ENCODE data around the gene SPATC1L.
A peak's percentile ranks its signal among the peaks of the same experiment; 100 is the strongest.

Gene SPATC1L

GRCh38 chr21:46195595-46196195, 11.4 kb upstream of the SPATC1L start:
- TF ChIP-seq GATA2 (IDR thresholded peaks at IDR 0.05; ENCODE audit: low read depth, low read length) (no peak), GATA3 (IDR thresholded peaks at IDR 0.05; ENCODE audit: low read depth, low read length) (no peak)

DNA sequence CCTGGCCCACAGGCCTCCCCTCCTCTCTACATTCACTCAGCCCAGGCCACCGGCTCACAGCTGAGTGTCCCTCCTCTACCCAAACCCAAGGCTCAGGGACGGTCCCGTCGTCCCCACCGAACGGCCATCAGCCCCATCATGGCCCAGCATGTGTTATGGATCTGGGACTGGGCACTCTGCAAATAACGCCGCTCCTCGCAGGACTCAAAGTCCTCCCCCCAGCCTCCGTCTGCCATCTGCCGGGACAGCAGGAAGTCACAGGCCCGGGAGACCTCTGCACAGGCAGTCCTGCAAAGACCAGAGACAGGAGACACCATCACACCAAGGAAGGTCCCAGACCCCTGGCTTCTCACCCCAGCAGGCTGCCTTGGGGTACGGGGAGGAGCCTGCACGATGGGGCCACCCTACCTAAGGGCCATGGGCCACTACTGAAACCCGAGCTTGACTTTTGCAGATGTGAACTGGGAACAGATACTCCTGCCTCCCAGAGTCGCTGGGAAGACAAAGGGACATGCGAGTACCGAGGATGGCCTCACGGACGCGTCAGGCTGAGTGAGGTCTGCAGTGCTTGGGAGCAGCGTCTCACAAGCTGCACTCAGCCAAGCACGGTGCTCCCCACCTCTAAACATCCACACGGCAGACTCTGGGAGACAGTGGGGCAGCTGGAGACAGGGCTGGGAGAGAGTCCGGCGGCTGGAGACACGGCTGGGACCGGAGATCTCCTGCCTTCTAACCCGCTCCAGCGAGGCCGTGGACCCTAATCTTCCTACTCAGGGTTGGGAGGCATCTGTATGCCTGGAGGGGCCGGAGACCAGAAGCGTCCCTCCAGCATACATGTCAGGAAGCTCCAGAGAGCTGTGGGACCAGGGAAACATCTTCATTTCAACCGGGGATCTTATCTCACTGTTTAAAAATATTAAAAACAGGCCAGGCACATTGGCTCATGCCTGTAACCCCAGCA, 10.4 kb upstream of the SPATC1L start:
- TF ChIP-seq GATA2 (IDR thresholded peaks at IDR 0.05; ENCODE audit: low read depth, low read length) (peak; percentile 72), GATA3 (IDR thresholded peaks at IDR 0.05; ENCODE audit: low read depth, low read length) (no peak)

DNA sequence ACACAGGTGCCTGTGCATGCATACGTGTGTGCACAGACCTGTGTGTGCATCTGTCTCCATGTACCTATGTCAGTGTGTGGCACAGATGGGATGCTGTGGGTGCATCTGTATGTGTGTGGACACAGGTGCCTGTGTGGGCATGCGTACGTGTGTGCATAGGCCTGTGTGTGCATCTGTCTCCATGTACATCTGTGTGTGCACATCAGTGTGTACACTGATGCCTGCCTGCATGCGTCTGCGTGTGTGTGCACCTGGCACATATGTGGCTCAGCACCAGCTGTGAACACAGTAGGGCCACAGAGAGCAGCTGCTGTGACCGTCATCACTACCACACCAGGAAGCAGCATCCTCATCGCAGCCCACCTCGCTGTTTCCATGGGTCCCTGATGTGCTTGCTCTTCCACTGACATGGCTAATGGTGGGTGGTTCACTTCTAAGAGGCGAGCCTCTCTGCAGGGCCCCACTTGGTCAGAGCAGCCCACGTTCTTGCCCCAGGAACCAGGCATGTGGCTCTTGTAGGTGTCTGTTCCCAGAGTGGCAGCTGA, 9.6 kb upstream of the SPATC1L start:
- TF ChIP-seq GATA3 (IDR thresholded peaks at IDR 0.05; ENCODE audit: low read depth, low read length) = no peak
- TF ChIP-seq GATA2 (IDR thresholded peaks at IDR 0.05; ENCODE audit: low read depth, low read length) = no peak

DNA sequence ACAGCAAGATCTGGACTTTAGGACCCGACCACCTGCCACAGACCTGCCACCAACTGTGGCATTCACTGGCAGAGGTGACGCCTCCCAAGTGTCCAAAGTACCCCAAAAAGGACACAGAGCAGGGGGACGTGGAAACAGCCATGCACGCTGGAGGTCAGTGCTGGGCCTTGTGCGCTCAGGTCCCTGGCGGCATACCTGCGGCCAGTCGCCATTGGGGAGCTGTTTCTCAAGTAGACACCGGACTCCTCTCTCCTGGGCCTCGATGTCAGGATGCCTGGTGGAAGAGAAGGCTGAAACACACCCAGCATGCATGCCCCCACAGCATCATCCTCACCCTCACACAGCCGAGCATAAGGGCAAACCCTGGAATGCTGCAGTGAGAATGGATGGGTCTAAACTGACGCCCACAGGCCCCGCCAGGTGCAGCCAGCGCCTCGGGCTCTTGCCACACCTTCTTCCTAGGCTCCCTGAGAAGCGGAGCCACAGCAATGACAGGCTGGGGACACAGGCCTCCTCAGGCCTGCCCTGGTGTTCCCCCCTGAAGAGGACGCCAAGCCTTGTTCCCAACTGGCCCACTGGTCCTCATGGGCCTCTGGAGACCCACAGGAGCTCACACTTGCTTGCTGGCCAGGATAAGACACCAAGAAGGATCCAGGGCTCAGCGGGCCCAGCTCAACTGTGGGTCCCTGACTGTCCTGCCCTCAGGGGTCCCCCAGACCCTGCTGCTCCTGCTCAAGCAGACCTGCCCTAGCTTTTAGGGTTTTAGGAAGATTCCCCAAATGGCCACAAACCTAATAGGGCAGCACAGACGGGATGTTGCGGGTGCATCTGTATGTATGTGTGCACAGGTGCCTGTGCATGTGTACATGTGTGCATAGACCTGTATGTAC, 7.7 kb upstream of the SPATC1L start:
- TF ChIP-seq GATA3 (IDR thresholded peaks at IDR 0.05; ENCODE audit: low read depth, low read length) (no peak), GATA2 (IDR thresholded peaks at IDR 0.05; ENCODE audit: low read depth, low read length) (no peak)

DNA sequence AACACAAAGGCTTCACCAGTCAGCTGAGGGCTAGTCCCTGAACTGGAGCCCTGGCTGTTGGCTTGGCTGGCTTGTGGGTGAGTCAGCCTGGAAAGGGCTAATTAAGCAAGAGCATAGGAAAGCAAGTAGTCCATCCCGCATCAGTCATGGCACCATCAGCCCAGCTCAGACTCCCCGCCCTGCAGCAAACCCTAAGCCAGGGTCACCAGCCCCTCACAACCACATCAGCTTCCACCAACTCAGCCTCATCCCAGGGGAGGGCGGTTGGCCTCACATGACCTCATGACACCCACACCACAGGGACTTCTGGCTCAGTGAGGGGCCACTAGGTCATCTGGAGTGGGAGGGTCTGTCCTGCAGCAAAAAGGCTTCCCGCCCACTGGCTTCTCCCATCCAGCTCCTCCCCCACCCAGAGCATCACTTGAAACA, 7.0 kb upstream of the SPATC1L start:
- TF ChIP-seq GATA3 (IDR thresholded peaks at IDR 0.05; ENCODE audit: low read depth, low read length) (no peak), GATA2 (IDR thresholded peaks at IDR 0.05; ENCODE audit: low read depth, low read length) (no peak)

DNA sequence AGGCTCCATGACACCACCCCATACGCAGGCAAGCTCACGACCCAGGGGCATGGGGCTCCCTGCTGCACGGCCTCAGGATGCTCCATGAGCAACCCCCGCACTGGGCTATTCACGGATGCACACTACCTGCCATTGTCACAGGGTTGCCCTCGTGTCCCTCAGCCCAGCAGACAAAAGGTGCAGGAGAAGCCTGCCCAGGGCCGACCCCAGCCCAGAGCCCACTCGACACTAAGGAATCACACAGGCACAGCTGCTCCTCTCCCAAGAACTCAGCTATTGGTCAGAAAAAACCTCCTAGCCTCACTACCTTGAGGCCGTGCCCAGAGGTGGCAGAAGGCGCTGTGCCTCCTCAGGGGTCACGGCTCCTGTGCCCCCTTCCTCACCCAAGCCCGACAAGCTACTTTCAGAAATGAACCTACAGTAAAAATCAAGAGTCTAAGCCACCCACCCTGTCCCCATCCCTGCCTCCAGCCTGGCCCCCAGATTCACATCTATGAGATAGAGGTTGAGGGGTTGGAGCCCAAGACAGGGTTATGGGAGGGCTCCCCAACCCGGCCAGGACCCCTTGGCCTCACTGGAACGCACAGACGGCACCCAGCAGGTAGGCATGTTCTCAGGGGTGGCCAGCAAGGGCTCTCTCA, 6.4 kb upstream of the SPATC1L start:
- TF ChIP-seq GATA3 (IDR thresholded peaks at IDR 0.05; ENCODE audit: low read depth, low read length) = no peak
- TF ChIP-seq GATA2 (IDR thresholded peaks at IDR 0.05; ENCODE audit: low read depth, low read length) = no peak

GRCh38 chr21:46189959-46190490, 5.8 kb upstream of the SPATC1L start:
- TF ChIP-seq GATA2 (IDR thresholded peaks at IDR 0.05; ENCODE audit: low read depth, low read length) (no peak), GATA3 (IDR thresholded peaks at IDR 0.05; ENCODE audit: low read depth, low read length) (no peak)

- TF ChIP-seq GATA2 (IDR thresholded peaks at IDR 0.05; ENCODE audit: low read depth, low read length) (no peak), GATA3 (IDR thresholded peaks at IDR 0.05; ENCODE audit: low read depth, low read length) (no peak)
These were observed 5.1 kb upstream of the SPATC1L start for GRCh38 chr21:46189213-46189958.

DNA sequence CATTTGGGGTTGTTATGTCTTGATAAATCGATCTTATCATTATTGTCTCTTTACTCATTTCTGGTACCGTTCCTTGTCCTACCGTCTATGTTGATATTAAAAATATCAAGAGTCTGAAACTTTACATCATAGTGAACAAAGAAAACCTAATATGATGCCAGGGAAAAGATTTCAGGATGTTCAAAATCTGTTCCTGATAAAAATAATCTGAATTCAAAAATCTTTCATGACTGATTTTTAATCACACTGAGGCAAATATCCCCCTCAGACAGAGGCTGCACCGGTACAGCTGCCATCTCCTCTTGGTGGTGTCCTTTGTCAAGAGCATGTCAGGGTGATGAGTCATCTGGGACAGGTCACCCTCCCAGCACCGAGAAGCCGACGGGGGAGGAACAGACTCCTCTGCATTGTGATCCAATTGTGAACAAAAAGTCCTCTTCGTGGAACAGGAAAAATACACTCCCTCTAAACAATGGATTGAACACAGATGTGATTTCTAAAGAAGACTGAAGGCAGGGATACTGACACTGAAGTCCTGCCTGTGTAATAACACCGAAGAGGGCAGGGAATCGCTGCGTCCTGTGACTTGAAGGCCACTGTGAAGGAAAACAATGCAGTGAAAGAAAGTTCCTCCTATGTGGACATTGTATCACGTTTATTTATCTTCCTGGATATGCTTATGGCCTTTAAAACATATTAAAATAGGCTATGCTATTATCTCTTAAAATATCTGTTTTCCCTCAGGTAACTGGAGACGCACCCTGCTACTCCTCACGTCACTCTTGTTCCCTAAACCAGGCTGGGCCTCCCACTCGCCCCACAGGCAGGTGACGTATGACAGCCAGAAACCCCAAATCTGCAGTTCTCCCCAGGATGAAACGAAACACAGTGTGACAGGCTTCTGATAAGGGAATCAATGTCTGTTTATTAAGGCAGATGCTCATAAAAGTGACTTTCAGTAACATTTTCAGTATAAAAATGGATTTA, 4.3 kb upstream of the SPATC1L start:
- TF ChIP-seq GATA3 (IDR thresholded peaks at IDR 0.05; ENCODE audit: low read depth, low read length) (no peak), GATA2 (IDR thresholded peaks at IDR 0.05; ENCODE audit: low read depth, low read length) (peak; percentile 44; the same call in 1 of the 2 replicates)

DNA sequence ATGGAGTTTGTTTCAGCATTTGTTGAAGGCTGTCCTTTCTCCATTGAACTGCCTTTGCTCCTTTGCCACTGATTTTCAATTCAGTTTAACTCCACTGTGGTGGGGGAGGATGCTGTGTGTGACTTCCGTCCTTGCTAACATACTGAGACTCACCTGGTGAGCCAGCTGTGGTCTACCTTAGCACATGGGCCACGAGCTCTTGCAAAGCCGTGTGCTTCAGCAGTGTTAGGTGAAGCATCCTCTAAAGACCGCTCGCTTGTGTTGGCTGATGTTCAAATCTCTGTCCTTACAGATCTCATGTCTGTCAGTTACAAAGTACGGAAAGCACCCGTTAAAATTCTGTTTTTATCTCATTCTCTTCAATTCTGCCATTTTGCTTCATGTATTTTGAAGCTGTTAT, 3.6 kb upstream of the SPATC1L start:
- no peak for TF ChIP-seq GATA3 (IDR thresholded peaks at IDR 0.05; ENCODE audit: low read depth, low read length)
- no peak for TF ChIP-seq GATA2 (IDR thresholded peaks at IDR 0.05; ENCODE audit: low read depth, low read length)

- no peak for TF ChIP-seq GATA3 (IDR thresholded peaks at IDR 0.05; ENCODE audit: low read depth, low read length)
- no peak for TF ChIP-seq GATA2 (IDR thresholded peaks at IDR 0.05; ENCODE audit: low read depth, low read length)
These were observed 3.0 kb upstream of the SPATC1L start for GRCh38 chr21:46187261-46187660.
